A673 (cell line): Measurements from ENCODE around the gene TTC39A.

ENCODE experiments used
- EZH2 ChIP-seq: fragments of 200-600 bp; sonication (generic); IDR thresholded peaks from 2 replicates; pipeline ENCODE4 v1.6.1; 2017; ENCODE audit warnings: borderline replicate concordance, low read depth, mild to moderate bottlenecking, mixed read lengths, antibody characterized with exemption, low read length; ENCODE audit not compliant: poor library complexity, severe bottlenecking
- TF ChIP-seq, protein P1 (sequence below): fragments of 300-800, 200-600 bp; sonication (generic); conservative IDR thresholded peaks from 2 replicates; pipeline ENCODE4 v1.5.1; 2017; ENCODE audit warnings: low read depth, mild to moderate bottlenecking, antibody characterized with exemption, low read length, moderate library complexity, mixed read lengths

DNA sequence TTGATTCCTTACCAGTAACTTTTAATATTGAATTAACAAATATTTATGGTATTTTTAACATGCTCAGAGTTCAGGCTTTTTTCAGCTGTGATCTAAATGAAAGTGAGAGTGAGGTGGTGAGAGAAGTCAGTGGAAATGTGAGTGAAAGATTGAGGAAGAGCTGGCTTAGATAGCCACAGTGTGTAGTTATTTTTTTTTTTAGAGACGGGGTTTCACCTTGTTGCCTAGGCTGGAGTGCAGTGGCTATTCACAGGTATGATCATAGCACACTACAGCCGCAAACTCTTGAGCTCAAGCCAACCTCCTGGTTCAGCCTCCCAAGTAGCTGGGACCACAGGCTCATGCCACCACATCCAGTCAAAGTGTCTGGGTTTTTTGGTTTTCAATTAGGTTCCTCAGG is 83.3 kb downstream of the TTC39A start:
- TF ChIP-seq, protein P1, sequence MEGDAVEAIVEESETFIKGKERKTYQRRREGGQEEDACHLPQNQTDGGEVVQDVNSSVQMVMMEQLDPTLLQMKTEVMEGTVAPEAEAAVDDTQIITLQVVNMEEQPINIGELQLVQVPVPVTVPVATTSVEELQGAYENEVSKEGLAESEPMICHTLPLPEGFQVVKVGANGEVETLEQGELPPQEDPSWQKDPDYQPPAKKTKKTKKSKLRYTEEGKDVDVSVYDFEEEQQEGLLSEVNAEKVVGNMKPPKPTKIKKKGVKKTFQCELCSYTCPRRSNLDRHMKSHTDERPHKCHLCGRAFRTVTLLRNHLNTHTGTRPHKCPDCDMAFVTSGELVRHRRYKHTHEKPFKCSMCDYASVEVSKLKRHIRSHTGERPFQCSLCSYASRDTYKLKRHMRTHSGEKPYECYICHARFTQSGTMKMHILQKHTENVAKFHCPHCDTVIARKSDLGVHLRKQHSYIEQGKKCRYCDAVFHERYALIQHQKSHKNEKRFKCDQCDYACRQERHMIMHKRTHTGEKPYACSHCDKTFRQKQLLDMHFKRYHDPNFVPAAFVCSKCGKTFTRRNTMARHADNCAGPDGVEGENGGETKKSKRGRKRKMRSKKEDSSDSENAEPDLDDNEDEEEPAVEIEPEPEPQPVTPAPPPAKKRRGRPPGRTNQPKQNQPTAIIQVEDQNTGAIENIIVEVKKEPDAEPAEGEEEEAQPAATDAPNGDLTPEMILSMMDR: no peak
- no peak for TF ChIP-seq EZH2
